22Rv1 (cell line): ENCODE results near the gene PRDM16.

Source experiments
- H3K27ac ChIP-seq: fragments of 450-650 bp; 2 replicates; pipeline ENCODE4 v1.5.1; 2017
- ZFX ChIP-seq: fragments of 450-650 bp; IDR thresholded peaks from 2 replicates; pipeline ENCODE4 v1.6.1; 2017; ENCODE audit warnings: antibody characterized with exemption, borderline replicate concordance
- TF ChIP-seq, protein P1 (sequence below): fragments of 450-650 bp; IDR thresholded peaks from 2 replicates; pipeline ENCODE4 v1.5.1; 2017; ENCODE audit warnings: mild to moderate bottlenecking

Gene PRDM16

DNA sequence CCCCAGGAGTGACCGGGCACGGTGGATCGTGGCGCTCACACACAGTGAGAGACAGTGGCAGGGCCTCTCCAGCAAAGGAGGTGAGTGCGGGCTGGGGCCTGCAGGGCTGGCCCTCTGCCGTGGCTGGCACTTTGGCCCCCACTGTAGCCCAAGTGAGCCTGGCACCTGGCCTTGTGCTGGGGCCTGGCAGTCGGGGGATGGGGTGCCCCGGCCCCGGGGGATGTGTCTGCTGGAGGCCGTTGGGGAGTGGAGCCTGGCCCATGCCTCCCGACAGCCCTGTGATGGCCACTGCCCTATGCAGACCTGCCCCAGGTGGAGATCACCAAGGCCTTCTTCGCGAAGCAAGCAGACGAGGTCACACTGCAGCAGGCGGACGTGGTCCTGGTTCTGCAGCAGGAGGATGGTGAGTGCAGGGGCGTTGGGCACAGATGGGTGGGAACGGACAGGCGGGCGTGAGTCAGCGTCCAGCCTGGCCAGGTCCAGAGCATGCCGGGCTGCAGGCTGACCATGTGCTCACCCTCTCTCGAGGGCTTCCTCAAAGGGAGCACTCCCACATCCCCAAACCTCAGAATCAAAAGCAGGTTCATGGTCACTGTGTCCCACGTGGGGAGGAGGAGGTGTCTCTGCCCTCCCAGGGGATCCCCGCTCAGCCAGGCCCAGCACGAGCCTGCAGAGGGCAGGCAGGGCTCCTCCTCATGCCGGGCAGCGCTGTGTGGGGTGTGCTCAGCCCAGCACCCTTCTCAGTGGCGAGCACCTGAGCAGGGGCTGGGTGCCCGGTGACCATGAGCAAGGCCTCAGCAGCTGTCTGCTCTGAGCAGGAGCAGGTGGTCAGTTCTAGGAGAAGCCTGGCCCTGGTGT lies 410.7 kb downstream of the PRDM16 start:
- TF ChIP-seq, protein P1, sequence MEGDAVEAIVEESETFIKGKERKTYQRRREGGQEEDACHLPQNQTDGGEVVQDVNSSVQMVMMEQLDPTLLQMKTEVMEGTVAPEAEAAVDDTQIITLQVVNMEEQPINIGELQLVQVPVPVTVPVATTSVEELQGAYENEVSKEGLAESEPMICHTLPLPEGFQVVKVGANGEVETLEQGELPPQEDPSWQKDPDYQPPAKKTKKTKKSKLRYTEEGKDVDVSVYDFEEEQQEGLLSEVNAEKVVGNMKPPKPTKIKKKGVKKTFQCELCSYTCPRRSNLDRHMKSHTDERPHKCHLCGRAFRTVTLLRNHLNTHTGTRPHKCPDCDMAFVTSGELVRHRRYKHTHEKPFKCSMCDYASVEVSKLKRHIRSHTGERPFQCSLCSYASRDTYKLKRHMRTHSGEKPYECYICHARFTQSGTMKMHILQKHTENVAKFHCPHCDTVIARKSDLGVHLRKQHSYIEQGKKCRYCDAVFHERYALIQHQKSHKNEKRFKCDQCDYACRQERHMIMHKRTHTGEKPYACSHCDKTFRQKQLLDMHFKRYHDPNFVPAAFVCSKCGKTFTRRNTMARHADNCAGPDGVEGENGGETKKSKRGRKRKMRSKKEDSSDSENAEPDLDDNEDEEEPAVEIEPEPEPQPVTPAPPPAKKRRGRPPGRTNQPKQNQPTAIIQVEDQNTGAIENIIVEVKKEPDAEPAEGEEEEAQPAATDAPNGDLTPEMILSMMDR: no peak
- no peak for TF ChIP-seq ZFX
- no peak overlapping the region for H3K27ac ChIP-seq

DNA sequence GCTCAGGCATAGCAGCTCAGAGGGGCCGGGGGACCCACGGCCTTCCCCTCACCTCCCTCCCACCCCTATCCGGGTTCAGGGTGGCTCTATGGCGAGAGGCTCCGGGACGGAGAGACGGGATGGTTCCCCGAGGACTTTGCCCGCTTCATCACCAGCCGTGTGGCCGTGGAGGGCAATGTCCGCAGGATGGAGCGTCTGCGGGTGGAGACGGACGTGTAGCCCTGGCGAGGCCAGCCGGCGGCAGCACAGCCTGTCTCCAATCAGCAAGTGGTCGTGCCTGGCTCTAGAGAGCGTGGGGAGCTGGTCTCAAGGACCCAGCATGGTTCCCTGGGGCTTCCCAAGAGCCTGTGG lies 411.3 kb downstream of the PRDM16 start:
- TF ChIP-seq, protein P1: no peak
- TF ChIP-seq ZFX: no peak
- no peak overlapping the region for H3K27ac ChIP-seq

DNA sequence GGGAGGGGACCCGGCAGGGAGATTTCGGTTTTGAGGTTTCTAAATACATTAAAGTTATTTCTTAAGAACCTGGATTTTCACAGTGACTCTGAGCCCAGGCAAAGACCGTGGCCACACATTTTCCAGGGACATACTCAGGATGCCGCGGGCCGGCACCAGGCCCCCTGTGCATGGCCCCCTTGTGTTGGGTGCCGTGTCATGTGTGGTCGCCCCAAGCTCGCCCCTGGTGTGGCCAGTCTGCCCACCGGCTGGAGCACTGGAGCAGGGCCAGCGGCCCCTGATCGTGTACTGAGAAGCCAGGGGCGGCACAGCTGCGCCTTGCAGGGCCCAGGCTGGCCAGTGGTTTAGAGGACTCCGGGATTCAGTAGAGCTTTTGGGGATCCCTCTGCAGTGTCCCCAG lies 412.0 kb downstream of the PRDM16 start:
- TF ChIP-seq, protein P1: no peak
- TF ChIP-seq ZFX: no peak
- no peak overlapping the region for H3K27ac ChIP-seq

DNA sequence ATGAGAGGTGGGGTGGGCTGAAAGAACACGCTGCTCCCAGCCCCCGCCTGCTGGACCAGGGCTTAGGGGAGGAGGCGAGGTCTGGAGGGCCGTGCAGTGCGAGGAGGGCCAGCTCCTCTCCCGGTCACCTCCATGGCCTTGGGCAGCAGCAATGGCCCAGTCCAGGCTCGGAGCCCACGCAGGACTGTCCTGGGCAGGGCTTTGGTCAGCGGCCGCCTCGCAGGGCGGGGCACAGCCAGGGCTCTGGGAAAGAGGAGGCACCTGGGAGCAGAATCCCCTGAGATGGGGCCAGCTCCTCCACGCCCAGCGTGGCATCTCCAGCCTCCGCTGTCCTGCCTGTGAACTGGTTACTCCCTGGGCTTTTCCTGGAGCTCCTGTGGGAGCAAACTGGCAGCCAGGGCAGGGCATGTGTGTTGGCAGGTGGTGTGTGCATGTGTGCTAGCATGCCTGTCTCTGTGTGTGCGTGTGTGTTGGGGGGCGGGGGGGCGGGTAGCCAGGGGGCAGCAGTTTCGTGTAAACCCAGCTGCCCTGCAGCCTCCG lies 412.9 kb downstream of the PRDM16 start:
- no peak overlapping the region for H3K27ac ChIP-seq
- TF ChIP-seq, protein P1: no peak
- no peak for TF ChIP-seq ZFX

DNA sequence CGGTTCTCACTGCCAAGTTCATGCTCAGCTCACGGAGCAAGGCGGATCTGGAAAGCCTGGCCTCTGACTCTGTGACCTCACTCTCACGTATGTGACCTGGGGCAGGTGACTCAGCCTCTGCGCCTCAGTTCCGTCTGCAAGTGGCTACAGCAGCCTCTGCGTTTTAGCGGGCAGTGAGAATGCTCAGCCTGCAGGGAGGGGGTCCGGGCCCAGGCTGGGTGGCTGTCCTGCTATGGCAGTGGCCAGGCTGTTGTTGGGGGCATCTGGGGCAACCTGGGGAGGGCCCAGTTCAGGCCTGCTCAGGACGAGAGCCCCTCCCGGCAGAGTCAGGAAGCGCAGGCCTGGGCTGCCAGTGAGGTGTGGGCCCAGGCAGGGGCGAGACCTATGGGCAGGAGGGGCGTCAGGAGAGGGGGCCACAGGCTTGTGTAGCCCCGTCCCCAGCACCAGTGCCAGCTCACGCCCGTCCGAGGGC lies 413.4 kb downstream of the PRDM16 start:
- TF ChIP-seq ZFX: no peak
- TF ChIP-seq, protein P1: peak; percentile 42
- H3K27ac ChIP-seq: no peak overlapping the region

DNA sequence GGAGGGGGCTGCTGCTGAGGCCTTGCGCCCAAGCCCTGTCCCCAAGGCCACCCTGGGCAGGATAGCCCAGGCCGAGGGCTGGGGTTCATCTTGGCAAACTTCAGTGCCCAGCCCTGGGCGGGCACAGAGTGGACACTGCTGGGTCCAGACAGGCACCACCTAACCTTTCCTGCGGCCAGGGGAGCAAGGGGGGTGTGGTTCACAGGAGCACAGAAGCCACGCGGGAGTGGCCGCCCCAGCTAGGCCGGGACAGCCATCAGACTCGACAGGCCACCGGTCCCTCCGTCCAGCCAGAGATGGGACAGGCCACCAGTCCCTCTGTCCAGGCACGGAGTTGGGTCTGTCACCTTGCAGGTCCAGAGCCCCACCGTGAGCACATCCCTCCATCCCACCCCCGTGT lies 414.4 kb downstream of the PRDM16 start:
- H3K27ac ChIP-seq: no peak overlapping the region
- TF ChIP-seq, protein P1: no peak
- TF ChIP-seq ZFX: no peak

DNA sequence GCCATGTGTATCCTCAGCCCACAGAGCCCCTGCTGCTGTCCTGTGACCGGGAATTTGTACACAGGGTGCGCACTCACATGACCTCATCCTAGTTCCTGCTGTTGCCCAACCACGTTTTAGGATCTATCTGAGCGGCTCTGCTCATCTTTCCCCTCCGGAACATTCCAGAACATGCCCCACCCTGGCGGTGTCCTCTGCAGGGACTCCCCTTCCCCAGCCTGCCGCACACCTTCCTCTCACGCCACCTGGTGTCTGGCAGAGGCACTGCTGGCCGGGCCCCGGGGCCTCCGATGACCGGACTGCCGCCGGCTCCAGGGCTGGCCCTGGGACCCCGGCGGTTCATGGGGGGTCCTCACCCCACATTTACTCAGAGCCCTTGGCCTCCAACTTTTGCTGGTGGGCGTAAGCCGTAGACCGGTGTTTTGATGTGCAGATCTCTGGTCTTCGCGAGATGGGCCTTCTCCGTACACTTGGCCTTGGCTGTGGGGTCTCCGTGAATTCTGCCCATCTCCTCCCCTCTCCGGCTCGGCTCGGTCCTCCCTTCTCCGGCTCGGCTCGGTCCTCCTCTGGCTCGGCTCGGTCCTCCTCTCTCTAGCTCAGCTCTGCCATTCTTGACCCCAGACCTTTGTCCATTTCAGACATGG lies 414.9 kb downstream of the PRDM16 start:
- TF ChIP-seq, protein P1: peak; percentile 90
- TF ChIP-seq ZFX: no peak
- H3K27ac ChIP-seq: no peak overlapping the region
